Loucy (cell line): Measurements from ENCODE around the gene TMC2.

Source experiments
- CTCF ChIP-seq: fragments of 200-600 bp; sonication (generic); conservative IDR thresholded peaks from 2 replicates; pipeline ENCODE4 v1.5.1; 2014; ENCODE audit warnings: mild to moderate bottlenecking, antibody characterized with exemption, low read length
- EZH2phosphoT487 ChIP-seq: fragments of 200-600 bp; IDR thresholded peaks from 2 replicates; pipeline ENCODE4 v1.6.1; 2018; ENCODE audit warnings: antibody characterized with exemption, mild to moderate bottlenecking, moderate library complexity, borderline replicate concordance

- no peak for TF ChIP-seq CTCF
- TF ChIP-seq EZH2phosphoT487 = no peak
Measured at GRCh38 chr20:2657674-2658073, 121.3 kb downstream of the TMC2 start.
